Neural cell (in vitro differentiated cells): ENCODE data around the gene TNKS2. TPM values are rescaled to one million over a fixed set of nuclear protein-coding genes. Genes with fewer than 3 reads are reported as not detected.

Experiments used
- H2AFZ ChIP-seq: fragments of 200-600, 300-800 bp; sonication (generic), shearing (Covaris generic); 2 replicates; pipeline ENCODE4 v1.6.0; 2014; ENCODE audit warnings: low read depth, mild to moderate bottlenecking, antibody characterized with exemption, low read length, moderate library complexity
- H3F3A ChIP-seq: fragments of 200-600 bp; shearing (Covaris generic); 2 replicates; pipeline ENCODE4 v1.6.1; 2016; ENCODE audit warnings: mild to moderate bottlenecking, moderate library complexity, mixed read lengths, antibody characterized with exemption, low read length; ENCODE audit not compliant: insufficient read depth, poor library complexity, severe bottlenecking
- H3K27ac ChIP-seq: fragments of 200-600, 300-800 bp; sonication (generic), shearing (Covaris generic); 2 replicates; pipeline ENCODE4 v1.5.1; 2014; ENCODE audit warnings: mild to moderate bottlenecking, low read length, moderate library complexity
- H3K27me3 ChIP-seq: fragments of 300-800, 200-600 bp; sonication (generic), shearing (Covaris generic); 2 replicates; pipeline ENCODE4 v1.6.0; 2014; ENCODE audit warnings: mild to moderate bottlenecking, low read depth, low read length, moderate library complexity; ENCODE audit not compliant: insufficient read depth
- H3K36me3 ChIP-seq: fragments of 300-800, 200-600 bp; sonication (generic), shearing (Covaris generic); 2 replicates; pipeline ENCODE4 v1.5.1; 2014; ENCODE audit warnings: mild to moderate bottlenecking, antibody characterized with exemption, low read length, moderate library complexity; ENCODE audit not compliant: insufficient read depth
- H3K4me2 ChIP-seq: fragments of 300-800, 200-600 bp; sonication (generic), shearing (Covaris generic); 2 replicates; pipeline ENCODE4 v1.6.0; 2014; ENCODE audit warnings: mild to moderate bottlenecking, low read length
- H3K4me3 ChIP-seq: fragments of 300-800, 200-600 bp; sonication (generic), shearing (Covaris generic); 2 replicates; pipeline ENCODE4 v1.5.1; 2014; ENCODE audit warnings: mild to moderate bottlenecking, low read length, moderate library complexity
- H3K79me2 ChIP-seq: fragments of 200-600 bp; shearing (Covaris generic); replicated peaks from 2 replicates; pipeline ENCODE4 v1.6.0; 2014; ENCODE audit warnings: mild to moderate bottlenecking, low read length, moderate library complexity; ENCODE audit not compliant: insufficient read depth
- H3K9ac ChIP-seq: fragments of 300-800, 200-600 bp; sonication (generic), shearing (Covaris generic); 2 replicates; pipeline ENCODE4 v1.6.1; 2016; ENCODE audit warnings: mild to moderate bottlenecking, low read length, mixed read lengths
- H3K9me2 ChIP-seq: fragments of 200-600 bp; shearing (Covaris generic); 2 replicates; pipeline ENCODE4 v1.6.1; 2016; ENCODE audit warnings: mild to moderate bottlenecking, low read length, mixed read lengths; ENCODE audit not compliant: insufficient read depth
- H3K9me3 ChIP-seq: fragments of 200-600, 300-800 bp; sonication (generic), shearing (Covaris generic); 2 replicates; pipeline ENCODE4 v1.6.1; 2016; ENCODE audit warnings: mild to moderate bottlenecking, mixed run types, low read length, moderate library complexity, mixed read lengths
- H4K20me1 ChIP-seq: fragments of 200-600 bp; shearing (Covaris generic); 2 replicates; pipeline ENCODE4 v1.6.1; 2016; ENCODE audit warnings: mild to moderate bottlenecking, mixed run types; ENCODE audit not compliant: insufficient read depth
- EP300 ChIP-seq: fragments of 450-650 bp; conservative IDR thresholded peaks from 2 replicates; pipeline ENCODE4 v1.6.1; 2014; ENCODE audit warnings: antibody characterized with exemption, mild to moderate bottlenecking, moderate library complexity; ENCODE audit not compliant: poor library complexity, severe bottlenecking
- EZH2 ChIP-seq: fragments of 200-600, 300-800 bp; shearing (Covaris generic), sonication (generic); IDR thresholded peaks from 2 replicates; pipeline ENCODE4 v1.6.1; 2014; ENCODE audit warnings: antibody characterized with exemption, low read length, borderline replicate concordance, mild to moderate bottlenecking; ENCODE audit not compliant: insufficient read depth, poor library complexity, severe bottlenecking
- MXI1 ChIP-seq: fragments of 450-650 bp; conservative IDR thresholded peaks from 2 replicates; pipeline ENCODE4 v1.6.1; 2014; ENCODE audit warnings: antibody characterized with exemption, mild to moderate bottlenecking; ENCODE audit not compliant: poor library complexity, severe bottlenecking
- POLR2AphosphoS5 ChIP-seq: IDR thresholded peaks from 2 replicates; pipeline ENCODE4 v1.6.1; 2012
- RAD21 ChIP-seq: fragments of 450-650 bp; conservative IDR thresholded peaks from 2 replicates; pipeline ENCODE4 v1.6.1; 2014; ENCODE audit warnings: antibody characterized with exemption, mild to moderate bottlenecking, moderate library complexity
- SMC3 ChIP-seq: fragments of 450-650 bp; conservative IDR thresholded peaks from 2 replicates; pipeline ENCODE4 v1.6.1; 2014; ENCODE audit warnings: antibody characterized with exemption, mild to moderate bottlenecking, moderate library complexity; ENCODE audit not compliant: poor library complexity
- TAF1 ChIP-seq: IDR thresholded peaks from 2 replicates; pipeline ENCODE4 v1.6.1; 2012; ENCODE audit warnings: low read depth
- polyA plus RNA-seq: library from polyadenylated mRNA; depleted of rRNA; stranded (reverse); fragments of >200 nt; gene quantifications from 2 replicates; pipeline ENCODE4 v1.2.3, GENCODE V29; 2014
- TF ChIP-seq, protein P1 (sequence below): fragments of 450-650 bp; IDR thresholded peaks from 2 replicates; pipeline ENCODE4 v1.5.1; 2014; ENCODE audit warnings: antibody characterized with exemption, mild to moderate bottlenecking, moderate library complexity; ENCODE audit not compliant: poor library complexity, severe bottlenecking
- TF ChIP-seq, protein P2 (sequence below): IDR thresholded peaks from 2 replicates; pipeline ENCODE4 v1.6.1; 2012; ENCODE audit warnings: borderline replicate concordance

The TNKS2 gene
- polyA plus RNA-seq, 1 donor from 2014 or later: 28.0 TPM

DNA sequence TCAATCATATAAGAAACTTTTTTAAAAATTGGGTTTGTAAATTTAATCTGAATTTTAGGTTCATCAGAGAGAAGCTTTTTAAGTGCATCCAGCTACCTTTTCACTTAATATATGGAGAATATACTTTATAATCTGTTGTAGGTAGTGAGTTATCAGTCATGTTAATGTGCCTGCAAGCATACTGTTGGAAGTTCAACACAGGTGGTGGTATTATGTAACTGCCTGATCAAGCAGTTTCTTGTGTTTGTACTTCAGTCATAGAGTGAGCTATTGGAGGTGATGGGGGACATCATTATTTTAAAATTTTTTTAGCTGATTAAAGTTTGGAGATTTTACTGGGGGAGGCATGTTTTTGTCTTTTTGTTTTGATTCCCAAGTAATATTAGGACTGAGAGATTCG lies 2.5 kb downstream of the TNKS2 start:
- H3K9me3 ChIP-seq: no peaks in the 10 kb centered on the region
- H3K36me3 ChIP-seq: peaks cover 4% of the 10 kb centered on the region
- TF ChIP-seq EP300: no peak
- no peak for TF ChIP-seq RAD21
- TF ChIP-seq, protein P1, sequence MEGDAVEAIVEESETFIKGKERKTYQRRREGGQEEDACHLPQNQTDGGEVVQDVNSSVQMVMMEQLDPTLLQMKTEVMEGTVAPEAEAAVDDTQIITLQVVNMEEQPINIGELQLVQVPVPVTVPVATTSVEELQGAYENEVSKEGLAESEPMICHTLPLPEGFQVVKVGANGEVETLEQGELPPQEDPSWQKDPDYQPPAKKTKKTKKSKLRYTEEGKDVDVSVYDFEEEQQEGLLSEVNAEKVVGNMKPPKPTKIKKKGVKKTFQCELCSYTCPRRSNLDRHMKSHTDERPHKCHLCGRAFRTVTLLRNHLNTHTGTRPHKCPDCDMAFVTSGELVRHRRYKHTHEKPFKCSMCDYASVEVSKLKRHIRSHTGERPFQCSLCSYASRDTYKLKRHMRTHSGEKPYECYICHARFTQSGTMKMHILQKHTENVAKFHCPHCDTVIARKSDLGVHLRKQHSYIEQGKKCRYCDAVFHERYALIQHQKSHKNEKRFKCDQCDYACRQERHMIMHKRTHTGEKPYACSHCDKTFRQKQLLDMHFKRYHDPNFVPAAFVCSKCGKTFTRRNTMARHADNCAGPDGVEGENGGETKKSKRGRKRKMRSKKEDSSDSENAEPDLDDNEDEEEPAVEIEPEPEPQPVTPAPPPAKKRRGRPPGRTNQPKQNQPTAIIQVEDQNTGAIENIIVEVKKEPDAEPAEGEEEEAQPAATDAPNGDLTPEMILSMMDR: no peak
- TF ChIP-seq POLR2AphosphoS5: no peak
- no peak for TF ChIP-seq SMC3
- TF ChIP-seq TAF1: no peak
- TF ChIP-seq, protein P2, sequence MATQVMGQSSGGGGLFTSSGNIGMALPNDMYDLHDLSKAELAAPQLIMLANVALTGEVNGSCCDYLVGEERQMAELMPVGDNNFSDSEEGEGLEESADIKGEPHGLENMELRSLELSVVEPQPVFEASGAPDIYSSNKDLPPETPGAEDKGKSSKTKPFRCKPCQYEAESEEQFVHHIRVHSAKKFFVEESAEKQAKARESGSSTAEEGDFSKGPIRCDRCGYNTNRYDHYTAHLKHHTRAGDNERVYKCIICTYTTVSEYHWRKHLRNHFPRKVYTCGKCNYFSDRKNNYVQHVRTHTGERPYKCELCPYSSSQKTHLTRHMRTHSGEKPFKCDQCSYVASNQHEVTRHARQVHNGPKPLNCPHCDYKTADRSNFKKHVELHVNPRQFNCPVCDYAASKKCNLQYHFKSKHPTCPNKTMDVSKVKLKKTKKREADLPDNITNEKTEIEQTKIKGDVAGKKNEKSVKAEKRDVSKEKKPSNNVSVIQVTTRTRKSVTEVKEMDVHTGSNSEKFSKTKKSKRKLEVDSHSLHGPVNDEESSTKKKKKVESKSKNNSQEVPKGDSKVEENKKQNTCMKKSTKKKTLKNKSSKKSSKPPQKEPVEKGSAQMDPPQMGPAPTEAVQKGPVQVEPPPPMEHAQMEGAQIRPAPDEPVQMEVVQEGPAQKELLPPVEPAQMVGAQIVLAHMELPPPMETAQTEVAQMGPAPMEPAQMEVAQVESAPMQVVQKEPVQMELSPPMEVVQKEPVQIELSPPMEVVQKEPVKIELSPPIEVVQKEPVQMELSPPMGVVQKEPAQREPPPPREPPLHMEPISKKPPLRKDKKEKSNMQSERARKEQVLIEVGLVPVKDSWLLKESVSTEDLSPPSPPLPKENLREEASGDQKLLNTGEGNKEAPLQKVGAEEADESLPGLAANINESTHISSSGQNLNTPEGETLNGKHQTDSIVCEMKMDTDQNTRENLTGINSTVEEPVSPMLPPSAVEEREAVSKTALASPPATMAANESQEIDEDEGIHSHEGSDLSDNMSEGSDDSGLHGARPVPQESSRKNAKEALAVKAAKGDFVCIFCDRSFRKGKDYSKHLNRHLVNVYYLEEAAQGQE: no peak
- no peak for TF ChIP-seq EZH2
- TF ChIP-seq MXI1: no peak
- no peak overlapping the region for H2AFZ ChIP-seq
- H3K27me3 ChIP-seq: no peaks in the 10 kb centered on the region
- no peaks in the 10 kb centered on the region for H3K9me2 ChIP-seq
- peaks cover 77% of the 10 kb centered on the region for H3K79me2 ChIP-seq
- H3K4me3 ChIP-seq: peak overlapping the region; percentile 95
- peaks cover 6% of the 10 kb centered on the region for H4K20me1 ChIP-seq
- H3K9ac ChIP-seq: no peak overlapping the region
- no peak overlapping the region for H3K27ac ChIP-seq
- peak overlapping the region; percentile 83 for H3K4me2 ChIP-seq
- H3F3A ChIP-seq: no peaks in the 10 kb centered on the region

DNA sequence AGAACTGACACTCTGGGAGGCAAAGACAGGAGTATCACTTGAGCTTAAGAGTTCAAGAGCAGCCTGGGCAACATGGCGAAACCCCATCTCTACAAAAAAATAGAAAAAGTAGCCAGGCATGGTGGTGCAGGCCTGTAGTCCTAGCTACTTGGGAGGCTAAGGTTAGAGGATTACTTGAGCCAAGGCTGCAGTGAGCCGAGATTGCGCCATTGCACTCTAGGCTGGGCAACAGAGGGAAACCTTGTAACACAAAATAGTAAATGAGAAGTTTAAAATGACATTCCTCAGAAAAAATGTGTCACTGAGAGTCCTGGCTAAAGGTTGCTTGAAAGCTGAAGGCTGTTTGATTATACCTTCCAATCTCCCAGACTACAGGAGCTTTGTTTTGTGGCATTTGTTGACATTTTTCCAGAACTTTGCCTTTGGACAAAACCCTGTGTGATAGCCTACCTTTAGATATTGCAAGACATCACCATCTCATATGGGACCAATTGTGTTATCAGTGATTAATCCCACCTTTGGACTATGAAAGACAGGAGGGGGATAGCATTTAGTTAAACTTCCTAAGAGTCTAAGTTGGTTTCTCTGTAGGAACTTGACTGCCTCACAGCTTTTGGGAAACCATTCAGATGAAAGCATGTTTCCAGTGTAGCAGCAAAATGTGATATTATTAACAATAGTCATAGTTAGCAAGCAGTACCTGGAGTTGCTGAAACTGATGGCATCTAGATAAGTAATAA lies 5.3 kb downstream of the TNKS2 start:
- TF ChIP-seq MXI1: no peak
- TF ChIP-seq RAD21: no peak
- TF ChIP-seq POLR2AphosphoS5: no peak
- no peak for TF ChIP-seq EP300
- TF ChIP-seq, protein P2: no peak
- no peak for TF ChIP-seq TAF1
- TF ChIP-seq EZH2: no peak
- TF ChIP-seq, protein P1: no peak
- TF ChIP-seq SMC3: no peak
- no peak overlapping the region for H3K27ac ChIP-seq
- H3K79me2 ChIP-seq: peaks cover 75% of the 10 kb centered on the region
- H3K9me3 ChIP-seq: no peaks in the 10 kb centered on the region
- H3K36me3 ChIP-seq: peaks cover 4% of the 10 kb centered on the region
- H4K20me1 ChIP-seq: peaks cover 6% of the 10 kb centered on the region
- no peaks in the 10 kb centered on the region for H3F3A ChIP-seq
- no peak overlapping the region for H3K4me2 ChIP-seq
- H2AFZ ChIP-seq: no peak overlapping the region
- H3K4me3 ChIP-seq: no peak overlapping the region
- H3K9me2 ChIP-seq: no peaks in the 10 kb centered on the region
- H3K9ac ChIP-seq: no peak overlapping the region
- no peaks in the 10 kb centered on the region for H3K27me3 ChIP-seq
